CD14-positive monocyte (primary cell): ENCODE measurements around the gene DGKK. TPM values are rescaled to one million over a fixed set of nuclear protein-coding genes. Genes with fewer than 3 reads are reported as not detected.

ENCODE experiments used
- DNase-seq, 3 donors: peaks; one replicate each; pipeline ENCODE4 v3.0.0-alpha.2; 2011 to 2022
- H2AFZ ChIP-seq: 2 replicates; pipeline ENCODE4 v1.6.0; 2012; ENCODE audit warnings: mild to moderate bottlenecking, low read depth, low read length, inconsistent platforms; ENCODE audit not compliant: insufficient read depth, poor library complexity, severe bottlenecking
- H3K27ac ChIP-seq, 2 donors: 1 replicate in 1 of 2; 2 replicates in 1 of 2; pipeline ENCODE4 v1.5.1; 2012 to 2013; ENCODE audit warnings: low read length in 2 of 2, control low read depth in 1 of 2, inconsistent platforms in 1 of 2, low read depth in 1 of 2, mild to moderate bottlenecking in 1 of 2
- H3K27me3 ChIP-seq, 2 donors: one replicate each; pipeline versions ENCODE4 v1.6.0 to v1.6.1; 2011 to 2013; ENCODE audit warnings: low read length in 2 of 2; ENCODE audit not compliant: control insufficient read depth in 2 of 2, insufficient read depth in 2 of 2
- H3K36me3 ChIP-seq, 2 donors: replicated peaks in 1 of 2; 1 replicate in 1 of 2; 2 replicates in 1 of 2; pipeline versions ENCODE4 v1.5.1 to v1.6.1; 2012 to 2013; ENCODE audit warnings: low read length in 2 of 2, control low read depth in 1 of 2, inconsistent platforms in 1 of 2, mild to moderate bottlenecking in 1 of 2; ENCODE audit not compliant: insufficient read depth in 2 of 2, control insufficient read depth in 1 of 2
- H3K4me1 ChIP-seq, 2 donors: 1 replicate in 1 of 2; 2 replicates in 1 of 2; pipeline versions ENCODE4 v1.5.1 to v1.6.1; 2012 to 2013; ENCODE audit warnings: low read length in 2 of 2, control low read depth in 1 of 2, inconsistent platforms in 1 of 2, mild to moderate bottlenecking in 1 of 2, moderate library complexity in 1 of 2; ENCODE audit not compliant: insufficient read depth in 2 of 2, control insufficient read depth in 1 of 2
- H3K4me2 ChIP-seq: replicated peaks from 2 replicates; pipeline ENCODE3; 2012; ENCODE audit warnings: low read length, moderate library complexity, mild to moderate bottlenecking; ENCODE audit not compliant: poor library complexity, severe bottlenecking; ENCODE audit errors: extremely low read depth
- H3K4me3 ChIP-seq, 3 experiments: fragments of 200-600 bp in 1 of 3; sonication (generic) in 1 of 3; replicated peaks in 1 of 3; 1 replicate in 2 of 3; 2 replicates in 1 of 3; pipeline ENCODE4 v1.5.1; 2011 to 2013; ENCODE audit warnings: low read length in 3 of 3, mild to moderate bottlenecking in 3 of 3, control low read depth in 2 of 3, low read depth in 2 of 3, inconsistent platforms in 1 of 3, moderate library complexity in 1 of 3
- H3K79me2 ChIP-seq: 2 replicates; pipeline ENCODE4 v1.6.0; 2012; ENCODE audit warnings: mild to moderate bottlenecking, control low read depth, inconsistent platforms, low read length, moderate library complexity; ENCODE audit not compliant: insufficient read depth
- H3K9ac ChIP-seq: 2 replicates; pipeline ENCODE4 v1.6.0; 2017; ENCODE audit warnings: low read length, mild to moderate bottlenecking; ENCODE audit not compliant: insufficient read depth, poor library complexity, severe bottlenecking
- H3K9me3 ChIP-seq, 2 donors: replicated peaks in 1 of 2; 1 replicate in 1 of 2; 2 replicates in 1 of 2; pipeline versions ENCODE4 v1.5.1 to v1.6.1; 2012 to 2013; ENCODE audit warnings: low read length in 2 of 2, control low read depth in 1 of 2; ENCODE audit not compliant: control insufficient read depth in 1 of 2, insufficient read depth in 1 of 2
- H4K20me1 ChIP-seq: 2 replicates; pipeline ENCODE4 v1.6.0; 2012; ENCODE audit warnings: mild to moderate bottlenecking, low read length, control low read depth, moderate library complexity; ENCODE audit not compliant: insufficient read depth
- H3K27ac Mint-ChIP-seq, 7 donors: one replicate each; pipeline ENCODE4 v1.8.0; 2020; ENCODE audit warnings: mild to moderate bottlenecking in 7 of 7, mixed read lengths in 7 of 7, moderate library complexity in 6 of 7, inconsistent platforms in 2 of 7
- H3K27me3 Mint-ChIP-seq, 3 donors: one replicate each; pipeline ENCODE4 v1.8.0; 2021 to 2022; ENCODE audit warnings: low read depth in 3 of 3, mild to moderate bottlenecking in 3 of 3, mixed read lengths in 3 of 3, moderate library complexity in 3 of 3, inconsistent platforms in 1 of 3
- H3K36me3 Mint-ChIP-seq, 2 donors: one replicate each; pipeline ENCODE4 v1.8.0; 2020; ENCODE audit warnings: mixed read lengths in 2 of 2, inconsistent platforms in 1 of 2, mild to moderate bottlenecking in 1 of 2
- H3K4me1 Mint-ChIP-seq: one replicate; pipeline ENCODE4 v1.8.0; 2020; ENCODE audit warnings: mild to moderate bottlenecking, mixed read lengths
- H3K4me3 Mint-ChIP-seq, 2 donors: one replicate each; pipeline ENCODE4 v1.8.0; 2020; ENCODE audit warnings: mild to moderate bottlenecking in 2 of 2, mixed read lengths in 2 of 2, moderate library complexity in 1 of 2
- H3K9me3 Mint-ChIP-seq, 7 donors: one replicate each; pipeline ENCODE4 v1.8.0; 2020 to 2022; ENCODE audit warnings: mixed read lengths in 7 of 7, mild to moderate bottlenecking in 6 of 7, moderate library complexity in 6 of 7, inconsistent platforms in 2 of 7
- WGBS: methylation state at CpG from one replicate; pipeline ENCODE4 v1.1.5; 2013; ENCODE audit warnings: missing lambda C conversion rate; ENCODE audit not compliant: insufficient coverage; 5-methylcytosine and 5-hydroxymethylcytosine counted together
- intact Hi-C, 2 donors: fragments of 100-400 bp; cut with micrococcal nuclease; formaldehyde crosslinking; loops; one replicate each; pipeline versions ENCODE4 v1.15.0 to v1.15.1; 2023
- polyA plus RNA-seq, 3 donors: library from polyadenylated mRNA; depleted of rRNA in 1 of 3; unstranded in 2 of 3; stranded (reverse) in 1 of 3; fragments of 300-500 nt in 2 of 3; fragments of >200 nt in 1 of 3; fragmentation: Illumina TruSeq in 2 of 3; gene quantifications; 1 replicate in 2 of 3; 2 replicates in 1 of 3; pipeline ENCODE4 v1.2.3, GENCODE V29; 2012 to 2021
- TF ChIP-seq, protein P1 (sequence below): fragments of 200-600 bp; IDR thresholded peaks from one replicate; pipeline ENCODE4 v1.8.0; 2022; ENCODE audit warnings: antibody characterized with exemption, mild to moderate bottlenecking

Gene DGKK
- polyA plus RNA-seq, 3 donors = not detected

GRCh38 chrX:50469206-50469605, 1.4 kb downstream of the DGKK start:
- Histone ChIP-seq H3K27me3 (peaks cover 70 to 96% of the 10 kb centered on the region in 2 donors), H2AFZ (no peak overlapping the region), H3K4me2 (no peak overlapping the region), H4K20me1 (no peaks in the 10 kb centered on the region), H3K9ac (no peak overlapping the region), H3K4me3 (no peak overlapping the region), H3K36me3 (no peaks in the 10 kb centered on the region), H3K79me2 (no peaks in the 10 kb centered on the region), H3K4me1 (no peaks in the 10 kb centered on the region), H3K9me3 (peaks cover 0 to 11% of the 10 kb centered on the region in 2 donors), H3K27ac (no peak overlapping the region)
- TF ChIP-seq, protein P1, sequence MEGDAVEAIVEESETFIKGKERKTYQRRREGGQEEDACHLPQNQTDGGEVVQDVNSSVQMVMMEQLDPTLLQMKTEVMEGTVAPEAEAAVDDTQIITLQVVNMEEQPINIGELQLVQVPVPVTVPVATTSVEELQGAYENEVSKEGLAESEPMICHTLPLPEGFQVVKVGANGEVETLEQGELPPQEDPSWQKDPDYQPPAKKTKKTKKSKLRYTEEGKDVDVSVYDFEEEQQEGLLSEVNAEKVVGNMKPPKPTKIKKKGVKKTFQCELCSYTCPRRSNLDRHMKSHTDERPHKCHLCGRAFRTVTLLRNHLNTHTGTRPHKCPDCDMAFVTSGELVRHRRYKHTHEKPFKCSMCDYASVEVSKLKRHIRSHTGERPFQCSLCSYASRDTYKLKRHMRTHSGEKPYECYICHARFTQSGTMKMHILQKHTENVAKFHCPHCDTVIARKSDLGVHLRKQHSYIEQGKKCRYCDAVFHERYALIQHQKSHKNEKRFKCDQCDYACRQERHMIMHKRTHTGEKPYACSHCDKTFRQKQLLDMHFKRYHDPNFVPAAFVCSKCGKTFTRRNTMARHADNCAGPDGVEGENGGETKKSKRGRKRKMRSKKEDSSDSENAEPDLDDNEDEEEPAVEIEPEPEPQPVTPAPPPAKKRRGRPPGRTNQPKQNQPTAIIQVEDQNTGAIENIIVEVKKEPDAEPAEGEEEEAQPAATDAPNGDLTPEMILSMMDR = no peak
- H3K27ac Mint-ChIP-seq = no peak overlapping the region
- 0% methylated on average over 9 of the region's 24 CpGs for WGBS
- H3K27me3 Mint-ChIP-seq = peaks cover 56 to 86% (median 84%) of the 10 kb centered on the region in 3 donors
- H3K36me3 Mint-ChIP-seq = no peaks in the 10 kb centered on the region
- H3K4me1 Mint-ChIP-seq = peaks cover 10% of the 10 kb centered on the region
- no peak for DNase-seq
- intact Hi-C loops = no loop called here
- peak overlapping the region in 1 of 2 donors; percentile 68 for H3K4me3 Mint-ChIP-seq
- peaks cover 0 to 25% (median 10%) of the 10 kb centered on the region in 7 donors for H3K9me3 Mint-ChIP-seq

GRCh38 chrX:50459615-50460014, 11.0 kb downstream of the DGKK start:
- no peak overlapping the region for H3K27ac Mint-ChIP-seq

More at GRCh38 chrX:50459615-50460014, 11.0 kb downstream of the DGKK start:
- no peak overlapping the region for H3K4me3 ChIP-seq
- H3K9me3 Mint-ChIP-seq = peaks cover 0 to 1% (median 0%) of the 10 kb centered on the region in 7 donors
- peaks cover 13 to 20% (median 17%) of the 10 kb centered on the region in 3 donors for H3K27me3 Mint-ChIP-seq
- no peak overlapping the region for H3K27ac ChIP-seq
- no peak overlapping the region for H3K4me3 Mint-ChIP-seq
- intact Hi-C loops = no loop called here
- TF ChIP-seq, protein P1 = no peak
- no peak overlapping the region for H2AFZ ChIP-seq
- H3K9ac ChIP-seq = no peak overlapping the region
- peaks cover 31% of the 10 kb centered on the region for H3K4me1 Mint-ChIP-seq
- peaks cover 17 to 26% of the 10 kb centered on the region in 2 donors for H3K4me1 ChIP-seq
- no peaks in the 10 kb centered on the region for H4K20me1 ChIP-seq
- no peaks in the 10 kb centered on the region for H3K36me3 ChIP-seq
- peaks cover 13 to 33% of the 10 kb centered on the region in 2 donors for H3K27me3 ChIP-seq
- no peak overlapping the region for H3K4me2 ChIP-seq
- WGBS = no CpG with 5 or more reads among the region's 1 CpG
- no peaks in the 10 kb centered on the region for H3K36me3 Mint-ChIP-seq
- no peak for DNase-seq
- H3K79me2 ChIP-seq = no peaks in the 10 kb centered on the region
- H3K9me3 ChIP-seq = no peaks in the 10 kb centered on the region
